Endothelial cell of hepatic sinusoid (primary cell): Measurements from ENCODE around the gene CDK5RAP1.
"Not testable (repeated sequence)": the region's sequence is repeated elsewhere in the genome, so short reads cannot be mapped to it uniquely, and the experiment has no call there.

Experiments
- in situ Hi-C: cut with HindIII; loops from 2 replicates; pipeline ENCODE4 v1.10.0; 2017; ENCODE audit warnings: low sequenced_read_pairs

CDK5RAP1 gene

GRCh38 chr20:33401184-33401920 is at the start of gene CDK5RAP1:
Gene CDK5RAP1 (minus strand): TSS chr20:33401519. CDS start chr20:33397064, 4,455 bp downstream.
- in situ Hi-C loops: no loop called here

GRCh38 chr20:33450867-33451266 is 49.5 kb upstream of the CDK5RAP1 start:
- in situ Hi-C loops: no loop called here

GRCh38 chr20:33445881-33446625 is 44.7 kb upstream of the CDK5RAP1 start:
- in situ Hi-C loops: loop anchor here (5.0 kb wide), 1 partner anchor 51 kb away; no protein-coding TSS in a partner anchor

- in situ Hi-C loops: loop anchor here (5.0 kb wide), 1 partner anchor 52 kb away; no protein-coding TSS in a partner anchor
These were observed 43.7 kb upstream of the CDK5RAP1 start for GRCh38 chr20:33444797-33445560.

GRCh38 chr20:33443512-33444239 is 42.4 kb upstream of the CDK5RAP1 start, which contains the start of gene SNTA1:
Gene SNTA1 (minus strand): TSS chr20:33443763. CDS start chr20:33443620, 143 bp downstream.
- in situ Hi-C loops: no loop called here

GRCh38 chr20:33443006-33443511 is 41.7 kb upstream of the CDK5RAP1 start:
- in situ Hi-C loops: no loop called here

GRCh38 chr20:33442136-33443005 is 41.1 kb upstream of the CDK5RAP1 start:
- in situ Hi-C loops: no loop called here

GRCh38 chr20:33441142-33441955 is 40.0 kb upstream of the CDK5RAP1 start:
- in situ Hi-C loops: no loop called here

GRCh38 chr20:33440562-33440961 is 39.2 kb upstream of the CDK5RAP1 start:
- in situ Hi-C loops: not testable (repeated sequence)

GRCh38 chr20:33438481-33438880 is 37.2 kb upstream of the CDK5RAP1 start:
- in situ Hi-C loops: no loop called here

GRCh38 chr20:33437141-33437911 is 36.0 kb upstream of the CDK5RAP1 start:
- in situ Hi-C loops: no loop called here

- in situ Hi-C loops: no loop called here
These were observed 33.1 kb upstream of the CDK5RAP1 start for GRCh38 chr20:33434434-33434833.

GRCh38 chr20:33433465-33434234 is 32.3 kb upstream of the CDK5RAP1 start:
- in situ Hi-C loops: no loop called here

- in situ Hi-C loops: no loop called here
These were observed 30.6 kb upstream of the CDK5RAP1 start for GRCh38 chr20:33431797-33432381.

- in situ Hi-C loops: not testable (repeated sequence)
These were observed 22.6 kb upstream of the CDK5RAP1 start for GRCh38 chr20:33423875-33424274.

GRCh38 chr20:33423141-33423834 is 22.0 kb upstream of the CDK5RAP1 start:
- in situ Hi-C loops: no loop called here
